GM23338 (cell line): ENCODE measurements around the gene TARBP2. TPM values are rescaled to one million over a fixed set of nuclear protein-coding genes. Genes with fewer than 3 reads are reported as not detected.

Source experiments
- ATAC-seq: fragments of 200-7000 bp; cut with Tn5 transposase; 3 replicates; pipeline ENCODE4 v1.9.1; 2020
- DNase-seq: peaks from one replicate; pipeline ENCODE4 v3.0.0-alpha.2; 2015; ENCODE audit warnings: low spot score
- H2AFZ ChIP-seq: fragments of 200-600 bp; sonication (generic); 2 replicates; pipeline ENCODE4 v1.8.0; 2016; ENCODE audit warnings: antibody characterized with exemption, mild to moderate bottlenecking, moderate library complexity
- H3F3A ChIP-seq: fragments of 200-600 bp; sonication (generic); replicated peaks from 2 replicates; pipeline ENCODE4 v1.8.0; 2017; ENCODE audit warnings: antibody characterized with exemption, mixed run types, low read depth
- H3K27ac ChIP-seq: fragments of 200-600 bp; sonication (generic); 2 replicates; pipeline ENCODE4 v1.6.1; 2016; ENCODE audit warnings: low read depth
- H3K27me3 ChIP-seq: fragments of 200-600 bp; sonication (generic); 2 replicates; pipeline ENCODE4 v1.8.0; 2016; ENCODE audit warnings: mild to moderate bottlenecking, mixed run types, moderate library complexity; ENCODE audit not compliant: insufficient read depth
- H3K36me3 ChIP-seq: fragments of 200-600 bp; sonication (generic); 2 replicates; pipeline ENCODE4 v1.8.0; 2016; ENCODE audit warnings: mild to moderate bottlenecking; ENCODE audit not compliant: insufficient read depth
- H3K4me1 ChIP-seq: fragments of 200-600 bp; sonication (generic); 2 replicates; pipeline ENCODE4 v1.8.0; 2016; ENCODE audit warnings: mild to moderate bottlenecking, moderate library complexity; ENCODE audit not compliant: insufficient read depth
- H3K4me2 ChIP-seq: fragments of 200-600 bp; sonication (generic); 2 replicates; pipeline ENCODE4 v1.7.1; 2017; ENCODE audit warnings: mixed run types
- H3K4me3 ChIP-seq: fragments of 200-600 bp; sonication (generic); 2 replicates; pipeline ENCODE4 v1.6.1; 2016; ENCODE audit warnings: mixed run types
- H3K79me2 ChIP-seq: fragments of 200-600 bp; sonication (generic); replicated peaks from 2 replicates; pipeline ENCODE4 v1.8.0; 2017; ENCODE audit warnings: mild to moderate bottlenecking; ENCODE audit not compliant: insufficient read depth
- H3K9me2 ChIP-seq: fragments of 200-600 bp; sonication (generic); 2 replicates; pipeline ENCODE4 v1.8.0; 2017; ENCODE audit not compliant: insufficient read depth
- H4K20me1 ChIP-seq: fragments of 200-600 bp; sonication (generic); replicated peaks from 2 replicates; pipeline ENCODE4 v1.8.0; 2017; ENCODE audit warnings: mild to moderate bottlenecking; ENCODE audit not compliant: insufficient read depth
- H3K27ac Mint-ChIP-seq: 2 replicates; pipeline ENCODE4 v1.8.0; 2020; ENCODE audit warnings: inconsistent platforms, mild to moderate bottlenecking, moderate library complexity, mixed read lengths
- H3K27me3 Mint-ChIP-seq: 3 replicates; pipeline ENCODE4 v1.8.0; 2022; ENCODE audit warnings: low read depth, mild to moderate bottlenecking, moderate library complexity, mixed read lengths, inconsistent platforms; ENCODE audit not compliant: insufficient read depth, poor library complexity
- H3K36me3 Mint-ChIP-seq: 3 replicates; pipeline ENCODE4 v1.8.0; 2021; ENCODE audit warnings: low read depth, mild to moderate bottlenecking, inconsistent platforms, moderate library complexity, mixed read lengths
- H3K4me1 Mint-ChIP-seq: 3 replicates; pipeline ENCODE4 v1.8.0; 2020; ENCODE audit warnings: mild to moderate bottlenecking, inconsistent platforms, mixed read lengths
- H3K4me3 Mint-ChIP-seq: 3 replicates; pipeline ENCODE4 v1.8.0; 2021; ENCODE audit warnings: moderate library complexity, mild to moderate bottlenecking, inconsistent platforms, mixed read lengths
- H3K9me3 Mint-ChIP-seq: 3 replicates; pipeline ENCODE4 v1.8.0; 2020; ENCODE audit warnings: moderate library complexity, mild to moderate bottlenecking, inconsistent platforms, mixed read lengths
- EZH2 ChIP-seq: fragments of 200-600 bp; sonication (generic); IDR thresholded peaks from one replicate; pipeline ENCODE4 v1.8.0; 2017; ENCODE audit warnings: antibody characterized with exemption, mild to moderate bottlenecking, low read depth; ENCODE audit not compliant: unreplicated experiment
- EZH2phosphoT487 ChIP-seq: fragments of 200-600 bp; sonication (generic); IDR thresholded peaks from one replicate; pipeline ENCODE4 v1.8.1; 2018; ENCODE audit warnings: antibody characterized with exemption; ENCODE audit not compliant: unreplicated experiment
- JUNB ChIP-seq: IDR thresholded peaks from one replicate; pipeline ENCODE4 v1.6.1; 2016; ENCODE audit warnings: antibody characterized with exemption; ENCODE audit not compliant: unreplicated experiment
- NANOG ChIP-seq: IDR thresholded peaks from 2 replicates; pipeline ENCODE4 v1.6.1; 2016; ENCODE audit warnings: antibody characterized with exemption, borderline replicate concordance
- POLR2AphosphoS5 ChIP-seq: IDR thresholded peaks from 2 replicates; pipeline ENCODE4 v1.6.1; 2016; ENCODE audit warnings: antibody characterized with exemption, low read depth
- STAT1 ChIP-seq: IDR thresholded peaks from one replicate; pipeline ENCODE4 v1.6.1; 2016; ENCODE audit warnings: antibody characterized with exemption; ENCODE audit not compliant: unreplicated experiment
- ZNF114 ChIP-seq: fragments of 250-450 bp; sonication (Bioruptor Pico); IDR thresholded peaks from 2 replicates; pipeline ENCODE4 v1.5.0; 2020; ENCODE audit warnings: mild to moderate bottlenecking, moderate library complexity
- ZNF331 ChIP-seq: fragments of 250-450 bp; sonication (Bioruptor Pico); IDR thresholded peaks from 2 replicates; pipeline ENCODE4 v1.5.0; 2020; ENCODE audit warnings: low read depth, mild to moderate bottlenecking, moderate library complexity
- polyA plus RNA-seq: library from polyadenylated mRNA; unstranded; fragments of >200 nt; fragmentation: Nextera tagmentation; extraction: Ambion mirVana; gene quantifications from 2 replicates; pipeline ENCODE4 v1.2.1, GENCODE V29; 2016
- total RNA-seq: library from RNA; depleted of rRNA; stranded (reverse); fragments of >200 nt; shearing (Covaris generic); gene quantifications from 2 replicates; pipeline ENCODE4 v1.2.3, GENCODE V29; 2014
- TF ChIP-seq, protein P1 (sequence below): IDR thresholded peaks from 2 replicates; pipeline ENCODE4 v1.6.1; 2016; ENCODE audit warnings: antibody characterized with exemption
- TF ChIP-seq, protein P2 (sequence below), 2 experiments: fragments of 200-600 bp in 1 of 2; sonication (generic) in 1 of 2; conservative IDR thresholded peaks; 2 replicates each; pipeline versions ENCODE4 v1.5.1 to v1.6.1; 2016 to 2017; ENCODE audit warnings: antibody characterized with exemption in 2 of 2, low read depth in 2 of 2, mild to moderate bottlenecking in 2 of 2, moderate library complexity in 1 of 2

TARBP2 gene
- total and polyA plus RNA-seq, 2 experiments from 2014 or later: 57.0 to 83.4 TPM

DNA sequence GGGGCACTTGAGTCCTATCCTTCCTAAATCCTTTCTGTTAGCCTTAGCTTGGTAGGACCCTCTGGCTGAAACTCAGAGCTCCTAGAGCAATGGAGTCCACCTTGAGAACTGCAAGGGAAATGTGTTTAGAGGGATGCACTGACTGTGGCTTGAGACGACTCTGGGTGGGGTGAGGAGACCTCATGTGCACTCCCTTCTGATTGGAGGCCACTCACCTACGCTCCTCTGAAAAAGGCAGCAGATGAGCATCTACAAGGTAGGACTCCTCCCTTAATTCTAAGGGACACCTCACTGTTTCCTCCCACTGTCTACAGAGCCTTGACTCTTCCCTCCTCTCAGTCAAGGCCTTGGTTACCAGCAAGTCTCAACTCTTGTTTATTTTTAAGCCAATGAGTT is 2.9 kb upstream of the TARBP2 start (continued):
- no peak for TF ChIP-seq POLR2AphosphoS5
- TF ChIP-seq, protein P1, sequence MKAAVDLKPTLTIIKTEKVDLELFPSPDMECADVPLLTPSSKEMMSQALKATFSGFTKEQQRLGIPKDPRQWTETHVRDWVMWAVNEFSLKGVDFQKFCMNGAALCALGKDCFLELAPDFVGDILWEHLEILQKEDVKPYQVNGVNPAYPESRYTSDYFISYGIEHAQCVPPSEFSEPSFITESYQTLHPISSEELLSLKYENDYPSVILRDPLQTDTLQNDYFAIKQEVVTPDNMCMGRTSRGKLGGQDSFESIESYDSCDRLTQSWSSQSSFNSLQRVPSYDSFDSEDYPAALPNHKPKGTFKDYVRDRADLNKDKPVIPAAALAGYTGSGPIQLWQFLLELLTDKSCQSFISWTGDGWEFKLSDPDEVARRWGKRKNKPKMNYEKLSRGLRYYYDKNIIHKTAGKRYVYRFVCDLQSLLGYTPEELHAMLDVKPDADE: no peak
- TF ChIP-seq ZNF114 (CRISPR knock-in tag): no peak
- no peak for TF ChIP-seq ZNF331 (CRISPR knock-in tag)
- no peak for TF ChIP-seq EZH2
- TF ChIP-seq EZH2phosphoT487: no peak
- no peak for TF ChIP-seq STAT1
- TF ChIP-seq NANOG: no peak
- no peak for TF ChIP-seq JUNB
- TF ChIP-seq, protein P2, sequence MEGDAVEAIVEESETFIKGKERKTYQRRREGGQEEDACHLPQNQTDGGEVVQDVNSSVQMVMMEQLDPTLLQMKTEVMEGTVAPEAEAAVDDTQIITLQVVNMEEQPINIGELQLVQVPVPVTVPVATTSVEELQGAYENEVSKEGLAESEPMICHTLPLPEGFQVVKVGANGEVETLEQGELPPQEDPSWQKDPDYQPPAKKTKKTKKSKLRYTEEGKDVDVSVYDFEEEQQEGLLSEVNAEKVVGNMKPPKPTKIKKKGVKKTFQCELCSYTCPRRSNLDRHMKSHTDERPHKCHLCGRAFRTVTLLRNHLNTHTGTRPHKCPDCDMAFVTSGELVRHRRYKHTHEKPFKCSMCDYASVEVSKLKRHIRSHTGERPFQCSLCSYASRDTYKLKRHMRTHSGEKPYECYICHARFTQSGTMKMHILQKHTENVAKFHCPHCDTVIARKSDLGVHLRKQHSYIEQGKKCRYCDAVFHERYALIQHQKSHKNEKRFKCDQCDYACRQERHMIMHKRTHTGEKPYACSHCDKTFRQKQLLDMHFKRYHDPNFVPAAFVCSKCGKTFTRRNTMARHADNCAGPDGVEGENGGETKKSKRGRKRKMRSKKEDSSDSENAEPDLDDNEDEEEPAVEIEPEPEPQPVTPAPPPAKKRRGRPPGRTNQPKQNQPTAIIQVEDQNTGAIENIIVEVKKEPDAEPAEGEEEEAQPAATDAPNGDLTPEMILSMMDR (conservative IDR thresholded peaks at IDR 0.05; ENCODE audit: low read depth in 2 of 2): no peak

DNA sequence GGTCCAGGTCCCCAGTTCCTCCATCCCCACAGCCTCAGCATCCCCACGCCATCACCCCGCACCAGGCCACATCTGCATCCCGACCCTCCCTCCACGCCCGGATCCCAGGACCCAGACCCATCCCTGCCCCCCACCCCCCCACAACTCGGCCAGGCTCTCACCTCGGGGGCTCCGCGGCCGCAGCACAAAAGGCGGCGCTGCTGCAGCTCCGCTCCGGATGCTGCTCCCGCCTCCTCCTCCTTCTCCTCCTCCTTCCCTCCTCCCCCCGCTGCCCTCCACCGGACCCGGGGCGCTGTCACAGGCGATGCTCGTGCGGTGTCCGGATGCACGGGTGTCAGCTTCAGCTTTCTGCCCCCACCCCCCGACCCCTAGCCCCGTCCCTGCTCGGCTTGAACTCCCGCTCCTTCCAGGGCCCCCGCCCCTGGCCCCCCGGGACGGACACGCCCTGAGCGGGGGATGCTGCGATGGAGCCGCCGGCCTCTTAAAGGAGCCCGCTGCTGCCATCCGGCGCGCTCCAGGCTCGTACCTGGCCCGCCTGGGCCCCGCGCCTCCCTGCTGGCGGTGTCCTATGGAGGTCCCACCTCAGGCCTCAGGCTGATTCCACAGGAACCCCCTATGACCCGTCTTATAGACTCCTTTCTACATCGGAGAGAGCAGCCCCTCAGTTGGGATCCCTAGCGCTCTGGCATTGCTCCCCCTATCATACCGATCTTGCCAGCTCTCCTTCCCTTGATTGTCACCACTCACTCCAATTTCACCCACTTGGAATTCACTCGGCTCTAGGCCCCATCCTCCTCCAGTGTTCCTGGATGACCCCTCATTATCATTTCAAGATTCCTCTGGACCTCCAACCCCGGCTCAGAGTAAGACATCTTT is 1.6 kb upstream of the TARBP2 start, which contains the start of gene MAP3K12:
Gene MAP3K12, minus strand, starts transcription at position 193 of the 876 bp plus-strand sequence. CDS start 12,067 bp downstream, outside the sequence.
- peak; percentile 86 for DNase-seq
- peak within 1 kb of the TSS; percentile 79 for H3K4me3 Mint-ChIP-seq
- 0 out of 2 replicates have a peak within 1 kb of the TSS, but pooled peaks have one; percentile 56 for H2AFZ ChIP-seq

More for the DNA sequence above, 1.6 kb upstream of the TARBP2 start, which contains the start of gene MAP3K12:
- peaks cover 30% of the 10 kb centered on the region for H3K4me1 ChIP-seq
- Mint-ChIP-seq H3K27me3 (peaks cover 15% of the 10 kb centered on the region), H3K9me3 (peaks cover 3% of the 10 kb centered on the region), H3K4me1 (peaks cover 48% of the 10 kb centered on the region), H3K27ac (peak within 1 kb of the TSS; percentile 97), H3K36me3 (peaks cover 15% of the 10 kb centered on the region)
- H3K79me2 ChIP-seq: peaks cover 29% of the 10 kb centered on the region
- H3K27ac ChIP-seq: peak within 1 kb of the TSS; percentile 86
- peak; percentile 11 for ATAC-seq
- no peaks in the 10 kb centered on the region for H3K27me3 ChIP-seq
- peak within 1 kb of the TSS; percentile 58 for H3K4me3 ChIP-seq
- peaks cover 7% of the 10 kb centered on the region for H3F3A ChIP-seq
- H3K9me2 ChIP-seq: no peaks in the 10 kb centered on the region
- no peaks in the 10 kb centered on the region; the same call in 1 of the 2 replicates for H3K36me3 ChIP-seq
- H3K4me2 ChIP-seq: peak within 1 kb of the TSS; percentile 84
- H4K20me1 ChIP-seq: no peaks in the 10 kb centered on the region; the same call in 1 of the 2 replicates
- no peak for TF ChIP-seq STAT1
- no peak for TF ChIP-seq JUNB
- TF ChIP-seq, protein P2 (conservative IDR thresholded peaks at IDR 0.05; ENCODE audit: low read depth in 2 of 2): peak in 1 of 2 experiments; percentile 35; a peak in 2 of 4 replicates
- TF ChIP-seq ZNF331 (CRISPR knock-in tag): no peak
